ENCODE results near the gene PIAS4. TPM values are rescaled to one million over a fixed set of nuclear protein-coding genes. Genes with fewer than 3 reads are reported as not detected.

The PIAS4 gene
- total and polyA plus RNA-seq, 9 of the 15 experiments (the other 6 are each of a cell fraction or from before 2014, with no cell fraction given) = 0.27 to 34.9 (median 14.4) TPM

- BruUV-seq (replicated peaks) = no TSS peak
- TF ChIP-seq DPF2 (IDR thresholded peaks at IDR 0.05) (no peak), SIN3B (IDR thresholded peaks at IDR 0.05; ENCODE audit: low read depth) (no peak)
- ChIA-PET POLR2A (no interaction called here), CTCF (ENCODE audit: low intra/inter-chr PET ratio) (no interaction called here)
- H3K4me1 ChIP-seq (replicated peaks in 1 of 2; ENCODE audit: control insufficient read depth in 2 of 2, insufficient read depth in 2 of 2, low read length in 2 of 2) = peaks cover 0 to 57% of the 10 kb centered on the region in 2 experiments; a peak in 2 of 5 replicates
- H3K27me3 ChIP-seq (ENCODE audit: control insufficient read depth in 2 of 2, insufficient read depth in 2 of 2, low read length in 2 of 2) = no peaks in the 10 kb centered on the region
- FAIRE-seq = no peak
- no peak overlapping the region for H3K27ac ChIP-seq (ENCODE audit: extremely low read depth, low read depth, low read length)
- H3K4me2 ChIP-seq (ENCODE audit: insufficient read depth, low read length) = no peak overlapping the region
- in situ Hi-C loops (cut with MboI) = no loop called here
- no peaks in the 10 kb centered on the region for H3K9me3 ChIP-seq (replicated peaks; ENCODE audit: control insufficient read depth, insufficient read depth, low read depth, low read length)
- no peak for ATAC-seq
- peaks cover 31% of the 10 kb centered on the region; the same call in 1 of the 2 replicates for H4K20me1 ChIP-seq (replicated peaks; ENCODE audit: control insufficient read depth, insufficient read depth, low read length)
- intact Hi-C loops (cut with micrococcal nuclease) = no loop called here
- no peak for DNase-seq (ENCODE audit: extremely low read depth in 1 of 4, low spot score in 3 of 4)
- H2AFZ ChIP-seq (ENCODE audit: low read depth, low read length) = no peak overlapping the region
- peaks cover 29% of the 10 kb centered on the region for H3K79me2 ChIP-seq (ENCODE audit: control insufficient read depth, insufficient read depth, low read length)
- 92% methylated on average over 16 of the region's 22 CpGs for WGBS (ENCODE audit: insufficient coverage, low coverage, missing lambda C conversion rate)
- H3K36me3 ChIP-seq (ENCODE audit: control insufficient read depth, insufficient read depth, low read length) = peaks cover 49% of the 10 kb centered on the region; the same call in 1 of the 3 replicates
- H3K9ac ChIP-seq (ENCODE audit: insufficient read depth in 1 of 2, low read depth in 2 of 2, low read length in 2 of 2) = no peak overlapping the region
- H3K4me3 ChIP-seq = no peak overlapping the region
- no peaks in the 10 kb centered on the region for H3K9me1 ChIP-seq (ENCODE audit: control insufficient read depth, insufficient read depth, low read length)
Observed at GRCh38 chr19:4018140-4018613, 10.6 kb downstream of the PIAS4 start.

GRCh38 chr19:4018775-4019504 lies 11.4 kb downstream of the PIAS4 start:
- ChIA-PET CTCF (ENCODE audit: low intra/inter-chr PET ratio) (no interaction called here), POLR2A (interaction anchor here (0.6 to 1.1 kb wide), 2 partner anchors 9 to 31 kb away, joined by 3 to 4 read pairs; no protein-coding TSS in a partner anchor)
- no TSS peak for BruUV-seq (replicated peaks)
- intact Hi-C loops (cut with micrococcal nuclease) (no loop called here), in situ Hi-C loops (cut with MboI) (no loop called here)
- no peak for ATAC-seq
- DNase-seq (ENCODE audit: extremely low read depth in 1 of 4, low spot score in 3 of 4) = no peak
- Histone ChIP-seq H3K36me3 (ENCODE audit: control insufficient read depth, insufficient read depth, low read length) (peaks cover 48% of the 10 kb centered on the region; the same call in 1 of the 3 replicates), H3K4me2 (ENCODE audit: insufficient read depth, low read length) (no peak overlapping the region), H3K9me1 (ENCODE audit: control insufficient read depth, insufficient read depth, low read length) (no peaks in the 10 kb centered on the region), H3K9ac (ENCODE audit: insufficient read depth in 1 of 2, low read depth in 2 of 2, low read length in 2 of 2) (peak overlapping the region in 1 of 2 experiments; percentile 50; a peak in 1 of 4 replicates), H3K27ac (ENCODE audit: extremely low read depth, low read depth, low read length) (no peak overlapping the region), H4K20me1 (replicated peaks; ENCODE audit: control insufficient read depth, insufficient read depth, low read length) (peaks cover 31% of the 10 kb centered on the region; the same call in 1 of the 2 replicates), H2AFZ (ENCODE audit: low read depth, low read length) (no peak overlapping the region), H3K79me2 (ENCODE audit: control insufficient read depth, insufficient read depth, low read length) (peaks cover 29% of the 10 kb centered on the region), H3K4me3 (no peak overlapping the region), H3K4me1 (replicated peaks in 1 of 2; ENCODE audit: control insufficient read depth in 2 of 2, insufficient read depth in 2 of 2, low read length in 2 of 2) (peaks cover 0 to 55% of the 10 kb centered on the region in 2 experiments; a peak in 2 of 5 replicates), H3K27me3 (ENCODE audit: control insufficient read depth in 2 of 2, insufficient read depth in 2 of 2, low read length in 2 of 2) (no peaks in the 10 kb centered on the region), H3K9me3 (replicated peaks; ENCODE audit: control insufficient read depth, insufficient read depth, low read depth, low read length) (no peaks in the 10 kb centered on the region)
- FAIRE-seq = no peak
- 95% methylated on average over 11 of the region's 19 CpGs for WGBS (ENCODE audit: insufficient coverage, low coverage, missing lambda C conversion rate)
- TF ChIP-seq PTTG1 (tag; IDR thresholded peaks at IDR 0.05; ENCODE audit: low read depth) (no peak), BRD9 (IDR thresholded peaks at IDR 0.05; ENCODE audit: low read depth, partially characterized antibody) (no peak), CHD1 (IDR thresholded peaks at IDR 0.05; ENCODE audit: low read length) (no peak), SNRNP70 (optimal IDR thresholded peaks at IDR 0.05; ENCODE audit: low read depth, low read length) (no peak), NFE2 (IDR thresholded peaks at IDR 0.05; ENCODE audit: low read depth) (no peak), ZNF23 (CRISPR knock-in tag; IDR thresholded peaks at IDR 0.05) (no peak), MXI1 (IDR thresholded peaks at IDR 0.05; ENCODE audit: low read depth, low read length) (no peak), NCOR1 (IDR thresholded peaks at IDR 0.05) (no peak), NCOA6 (IDR thresholded peaks at IDR 0.05) (no peak), ZNF707 (CRISPR knock-in tag; conservative IDR thresholded peaks at IDR 0.05) (no peak), DLX4 (CRISPR knock-in tag; IDR thresholded peaks at IDR 0.05) (no peak), XRCC4 (IDR thresholded peaks at IDR 0.05; ENCODE audit: extremely low read depth, insufficient read depth, insufficient read length) (no peak), E2F4 (CRISPR knock-in tag; IDR thresholded peaks at IDR 0.05; ENCODE audit: low read depth) (no peak), ZNF174 (CRISPR knock-in tag; IDR thresholded peaks at IDR 0.05) (no peak)
